Fibroblast of villous mesenchyme (primary cell): ENCODE results near the gene HNRNPU. TPM values are rescaled to one million over a fixed set of nuclear protein-coding genes. Genes with fewer than 3 reads are reported as not detected.
A peak's percentile ranks its signal among the peaks of the same experiment; 100 is the strongest.

ENCODE experiments used
- DNase-seq: peaks from one replicate; pipeline ENCODE4 v3.0.0-alpha.2; 2010; ENCODE audit warnings: low read depth
- H3K4me3 ChIP-seq: 2 replicates; pipeline ENCODE4 v1.5.1; 2011; ENCODE audit warnings: low read depth, mild to moderate bottlenecking, low read length
- CTCF ChIP-seq: IDR thresholded peaks from 2 replicates; pipeline ENCODE4 v1.5.1; 2012; ENCODE audit warnings: low read depth, mild to moderate bottlenecking, low read length; ENCODE audit not compliant: insufficient read depth
- total RNA-seq: library from RNA; depleted of rRNA; stranded (reverse); fragments of >200 nt; gene quantifications from 2 replicates; pipeline ENCODE4 v1.2.3, GENCODE V29; 2012

HNRNPU gene
- 209 and 324 TPM in 2 replicates for total RNA-seq

DNA sequence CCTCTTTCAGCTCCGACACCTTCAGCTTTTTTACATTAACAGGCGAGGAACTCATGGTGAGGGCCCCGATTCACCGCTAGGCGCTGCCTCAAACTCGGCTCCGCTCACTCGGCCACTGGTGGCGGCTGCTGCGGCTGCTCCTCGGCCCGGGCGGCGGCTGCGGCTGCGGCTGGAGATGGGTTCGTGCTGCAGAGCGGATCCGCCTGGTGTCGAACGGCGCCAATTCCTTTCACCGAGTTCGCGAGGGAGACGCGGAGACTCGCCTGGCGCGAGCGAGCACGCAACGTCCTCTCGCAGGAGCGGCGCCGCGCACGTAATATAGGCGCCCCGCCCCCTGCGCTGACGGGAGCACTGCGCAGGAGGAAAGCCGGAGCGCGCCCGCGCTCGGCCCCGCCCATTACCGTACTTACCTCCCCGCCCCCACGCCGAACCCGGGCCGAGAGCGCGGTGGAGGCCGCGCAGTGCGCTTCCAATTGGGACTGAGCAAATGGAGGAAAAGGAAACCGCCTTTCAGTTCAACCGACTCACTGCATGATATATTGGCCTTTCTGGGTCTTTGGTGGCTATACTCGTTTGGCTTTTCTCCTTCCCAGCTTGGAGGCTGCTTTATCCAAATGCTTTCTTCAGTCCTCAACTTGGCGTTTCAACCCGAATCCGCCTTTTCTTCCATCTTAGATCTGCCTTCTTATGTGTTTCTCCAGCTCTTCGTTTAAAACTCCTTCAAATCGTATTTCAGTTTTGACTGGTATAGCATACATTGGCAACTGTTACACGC, at the start of gene HNRNPU:
Gene HNRNPU (minus strand): TSS at position 291 of the 775 bp plus-strand sequence. CDS start 236 bp downstream, at position 55.
- peak; percentile 28 for TF ChIP-seq CTCF
- DNase-seq = peak; percentile 97
- H3K4me3 ChIP-seq = peak within 1 kb of the TSS; percentile 98

GRCh38 chr1:244913806-244914205, 49.5 kb upstream of the HNRNPU start:
- DNase-seq = no peak
- H3K4me3 ChIP-seq = no peak overlapping the region
- TF ChIP-seq CTCF = no peak

- peak overlapping the region; percentile 67 for H3K4me3 ChIP-seq
- DNase-seq = peak; percentile 54
- TF ChIP-seq CTCF = no peak
Measured at GRCh38 chr1:244904119-244904518, 39.8 kb upstream of the HNRNPU start.

- H3K4me3 ChIP-seq = no peak overlapping the region
- no peak for TF ChIP-seq CTCF
- DNase-seq = no peak
Measured at GRCh38 chr1:244901400-244902015, 37.2 kb upstream of the HNRNPU start.

GRCh38 chr1:244897476-244898254, 33.3 kb upstream of the HNRNPU start:
- no peak for TF ChIP-seq CTCF
- no peak overlapping the region for H3K4me3 ChIP-seq
- no peak for DNase-seq

DNA sequence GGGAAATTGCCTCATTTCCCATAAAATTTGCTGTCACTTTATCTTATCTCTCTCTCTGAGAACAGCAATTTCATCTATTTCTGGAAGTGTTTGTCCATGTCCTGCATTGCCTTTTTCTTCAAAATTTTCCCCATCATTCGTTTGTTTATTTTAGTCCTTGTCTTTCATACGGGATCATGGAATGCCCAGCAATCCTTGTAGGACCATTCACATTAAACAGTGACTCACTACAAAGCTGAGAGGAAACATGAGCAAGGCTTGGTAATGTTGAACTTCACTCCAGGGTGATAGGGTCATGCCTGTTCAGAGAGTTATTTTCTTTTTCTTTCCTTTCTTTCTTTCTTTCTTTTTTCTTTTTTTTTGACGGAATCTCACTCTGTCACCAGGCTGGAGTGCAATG, 32.2 kb upstream of the HNRNPU start:
- TF ChIP-seq CTCF = no peak
- H3K4me3 ChIP-seq = no peak overlapping the region
- peak; percentile 88 for DNase-seq
